Measurements from ENCODE around the gene NAA50. TPM values are rescaled to one million over a fixed set of nuclear protein-coding genes. Genes with fewer than 3 reads are reported as not detected.

The NAA50 gene
- total RNA-seq, 1 donor from 2014 or later, result 42.5 TPM

DNA sequence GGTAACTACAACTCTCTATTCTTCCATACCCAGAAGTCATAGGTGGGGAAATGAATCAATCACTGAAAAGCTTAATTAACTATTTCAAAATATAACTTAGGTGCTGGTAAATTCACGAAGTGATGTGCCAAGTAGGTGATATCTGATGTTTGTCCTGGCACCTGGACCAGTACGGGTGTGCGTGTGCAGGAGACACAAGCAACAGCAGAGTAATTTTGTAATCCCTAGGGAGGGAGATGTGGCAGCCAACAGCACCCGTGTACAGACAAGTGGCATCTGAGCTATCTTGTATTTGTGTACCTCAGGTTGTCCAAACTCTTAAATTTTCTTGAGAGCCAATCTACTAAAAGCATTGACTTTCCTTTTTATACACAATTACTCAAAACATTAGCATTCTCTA lies 72.5 kb downstream of the NAA50 start:
- DNase-seq, result no peak
- TF ChIP-seq, protein P1, sequence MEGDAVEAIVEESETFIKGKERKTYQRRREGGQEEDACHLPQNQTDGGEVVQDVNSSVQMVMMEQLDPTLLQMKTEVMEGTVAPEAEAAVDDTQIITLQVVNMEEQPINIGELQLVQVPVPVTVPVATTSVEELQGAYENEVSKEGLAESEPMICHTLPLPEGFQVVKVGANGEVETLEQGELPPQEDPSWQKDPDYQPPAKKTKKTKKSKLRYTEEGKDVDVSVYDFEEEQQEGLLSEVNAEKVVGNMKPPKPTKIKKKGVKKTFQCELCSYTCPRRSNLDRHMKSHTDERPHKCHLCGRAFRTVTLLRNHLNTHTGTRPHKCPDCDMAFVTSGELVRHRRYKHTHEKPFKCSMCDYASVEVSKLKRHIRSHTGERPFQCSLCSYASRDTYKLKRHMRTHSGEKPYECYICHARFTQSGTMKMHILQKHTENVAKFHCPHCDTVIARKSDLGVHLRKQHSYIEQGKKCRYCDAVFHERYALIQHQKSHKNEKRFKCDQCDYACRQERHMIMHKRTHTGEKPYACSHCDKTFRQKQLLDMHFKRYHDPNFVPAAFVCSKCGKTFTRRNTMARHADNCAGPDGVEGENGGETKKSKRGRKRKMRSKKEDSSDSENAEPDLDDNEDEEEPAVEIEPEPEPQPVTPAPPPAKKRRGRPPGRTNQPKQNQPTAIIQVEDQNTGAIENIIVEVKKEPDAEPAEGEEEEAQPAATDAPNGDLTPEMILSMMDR (IDR thresholded peaks at IDR 0.05; ENCODE audit: partially characterized antibody, unreplicated experiment), result no peak
- no peak overlapping the region for H3K27ac Mint-ChIP-seq (ENCODE audit: unreplicated experiment)
- H3K27me3 Mint-ChIP-seq (ENCODE audit: unreplicated experiment), result no peaks in the 10 kb centered on the region
- H3K4me3 Mint-ChIP-seq (ENCODE audit: unreplicated experiment), result no peak overlapping the region
- H3K4me1 Mint-ChIP-seq (ENCODE audit: low read depth, unreplicated experiment), result no peaks in the 10 kb centered on the region
- H3K36me3 Mint-ChIP-seq (ENCODE audit: unreplicated experiment), result no peaks in the 10 kb centered on the region
- no peaks in the 10 kb centered on the region for H3K9me3 Mint-ChIP-seq (ENCODE audit: unreplicated experiment)

DNA sequence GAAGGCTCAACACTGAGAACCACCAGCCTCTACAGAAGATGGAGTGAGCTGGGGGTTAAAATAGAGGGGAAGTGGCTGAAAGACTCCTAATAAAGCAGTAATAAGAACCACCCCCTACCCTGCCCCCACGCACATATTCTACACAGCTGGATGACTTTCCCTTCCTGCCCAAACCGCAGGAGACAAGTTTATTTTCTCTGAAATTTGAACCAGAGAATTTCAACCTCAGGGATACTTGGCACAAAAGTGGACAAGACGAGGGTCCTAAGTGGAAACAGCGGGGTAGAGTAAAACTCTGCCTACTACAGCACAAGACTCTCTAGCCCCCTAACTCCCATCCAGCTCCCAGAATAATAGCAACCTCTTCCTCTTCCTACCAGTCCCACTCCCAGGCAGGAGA lies 78.0 kb downstream of the NAA50 start:
- H3K4me1 Mint-ChIP-seq (ENCODE audit: low read depth, unreplicated experiment), result no peaks in the 10 kb centered on the region
- no peak overlapping the region for H3K27ac Mint-ChIP-seq (ENCODE audit: unreplicated experiment)
- H3K36me3 Mint-ChIP-seq (ENCODE audit: unreplicated experiment), result no peaks in the 10 kb centered on the region
- TF ChIP-seq, protein P1 (IDR thresholded peaks at IDR 0.05; ENCODE audit: partially characterized antibody, unreplicated experiment), result no peak
- H3K9me3 Mint-ChIP-seq (ENCODE audit: unreplicated experiment), result no peaks in the 10 kb centered on the region
- no peak overlapping the region for H3K4me3 Mint-ChIP-seq (ENCODE audit: unreplicated experiment)
- no peak for DNase-seq
- no peaks in the 10 kb centered on the region for H3K27me3 Mint-ChIP-seq (ENCODE audit: unreplicated experiment)

Other genes starting within 250 kb of the NAA50 start
- gene SPICE1, start 231.1 kb downstream of the NAA50 start, total RNA-seq (ENCODE audit: unreplicated experiment), result 7.0 TPM
- gene SIDT1, start 213.7 kb downstream of the NAA50 start, total RNA-seq (ENCODE audit: unreplicated experiment), result not detected
- gene USF3, start 49.6 kb downstream of the NAA50 start, total RNA-seq (ENCODE audit: unreplicated experiment), result 14.9 TPM
- 94.5 TPM for gene ATP6V1A, start 786 bp upstream of the NAA50 start, total RNA-seq (ENCODE audit: unreplicated experiment)
- 2.1 TPM for gene GRAMD1C, start 92.5 kb upstream of the NAA50 start, total RNA-seq (ENCODE audit: unreplicated experiment)
- gene ZDHHC23, start 201.8 kb upstream of the NAA50 start, total RNA-seq (ENCODE audit: unreplicated experiment), result 1.6 TPM